Subcutaneous abdominal adipose tissue (tissue), 5 donors: ENCODE data around the gene C2CD3.
"Not testable (repeated sequence)": the region's sequence is repeated elsewhere in the genome, so short reads cannot be mapped to it uniquely, and the experiment has no call there.

Experiments used
- H3K27ac ChIP-seq: one replicate; pipeline ENCODE4 v1.7.0; 2013; ENCODE audit warnings: low read depth, mild to moderate bottlenecking, inconsistent platforms, low read length, moderate library complexity
- H3K27me3 ChIP-seq, 5 donors: one replicate each; pipeline ENCODE4 v1.7.0; 2013; ENCODE audit warnings: low read length in 5 of 5, inconsistent platforms in 1 of 5; ENCODE audit not compliant: control insufficient read depth in 5 of 5, insufficient read depth in 4 of 5
- H3K36me3 ChIP-seq, 5 donors: one replicate each; pipeline ENCODE4 v1.7.0; 2013; ENCODE audit warnings: low read length in 5 of 5; ENCODE audit not compliant: control insufficient read depth in 5 of 5, insufficient read depth in 5 of 5
- H3K4me1 ChIP-seq, 5 donors: one replicate each; pipeline ENCODE4 v1.7.0; 2013; ENCODE audit warnings: low read length in 5 of 5, mild to moderate bottlenecking in 3 of 5, moderate library complexity in 1 of 5; ENCODE audit not compliant: control insufficient read depth in 5 of 5, insufficient read depth in 5 of 5
- H3K4me3 ChIP-seq, 5 donors: one replicate each; pipeline ENCODE4 v1.7.0; 2013; ENCODE audit warnings: low read length in 5 of 5, low read depth in 1 of 5
- H3K9ac ChIP-seq, 5 donors: one replicate each; pipeline ENCODE4 v1.7.0; 2013; ENCODE audit warnings: low read length in 5 of 5, mild to moderate bottlenecking in 4 of 5, moderate library complexity in 3 of 5
- H3K9me3 ChIP-seq, 5 donors: one replicate each; pipeline ENCODE4 v1.7.0; 2013; ENCODE audit warnings: low read length in 5 of 5; ENCODE audit not compliant: control insufficient read depth in 5 of 5
- donor health status: healthy.
- donor health status: healthy.
- donor health status: healthy.
- donor health status: healthy.
- donor health status: healthy.

The C2CD3 gene

GRCh38 chr11:73989156-73989555, 181.6 kb downstream of the C2CD3 start:
- H3K9me3 ChIP-seq: no peaks in the 10 kb centered on the region
- no peaks in the 10 kb centered on the region for H3K27me3 ChIP-seq
- H3K4me3 ChIP-seq: no peak overlapping the region
- no peaks in the 10 kb centered on the region for H3K36me3 ChIP-seq
- H3K4me1 ChIP-seq: peaks cover 0 to 3% (median under 1%) of the 10 kb centered on the region in 5 donors
- H3K27ac ChIP-seq: no peak overlapping the region
- H3K9ac ChIP-seq: no peak overlapping the region

- H3K9me3 ChIP-seq: no peaks in the 10 kb centered on the region
- no peak overlapping the region for H3K27ac ChIP-seq
- no peak overlapping the region for H3K9ac ChIP-seq
- no peaks in the 10 kb centered on the region for H3K27me3 ChIP-seq
- H3K4me3 ChIP-seq: no peak overlapping the region
- H3K4me1 ChIP-seq: peaks cover 3 to 12% (median 10%) of the 10 kb centered on the region in 5 donors
- H3K36me3 ChIP-seq: no peaks in the 10 kb centered on the region
These were observed 182.6 kb downstream of the C2CD3 start for GRCh38 chr11:73988227-73988626.

GRCh38 chr11:73985661-73986060, 185.1 kb downstream of the C2CD3 start:
- H3K9me3 ChIP-seq, H3K36me3 ChIP-seq, H3K9ac ChIP-seq, H3K27me3 ChIP-seq, H3K27ac ChIP-seq, H3K4me3 ChIP-seq: not testable (repeated sequence)
- H3K4me1 ChIP-seq: peaks cover 3 to 34% (median 31%) of the 10 kb centered on the region in 5 donors

GRCh38 chr11:73983741-73984538, 186.9 kb downstream of the C2CD3 start:
- Histone ChIP-seq H3K9me3 (no peaks in the 10 kb centered on the region), H3K27ac (peak overlapping the region; percentile 82), H3K4me3 (peak overlapping the region; percentile 66 to 92 (median 88)), H3K4me1 (peaks cover 3 to 50% (median 34%) of the 10 kb centered on the region in 5 donors), H3K36me3 (peaks cover 0 to 13% (median 9%) of the 10 kb centered on the region in 5 donors), H3K27me3 (no peaks in the 10 kb centered on the region), H3K9ac (peak overlapping the region; percentile 38 to 81 (median 74))

GRCh38 chr11:73982990-73983740, 187.6 kb downstream of the C2CD3 start:
- H3K9ac ChIP-seq: peak overlapping the region; percentile 38 to 81 (median 75)
- H3K36me3 ChIP-seq: peaks cover 0 to 21% (median 17%) of the 10 kb centered on the region in 5 donors
- peaks cover 3 to 57% (median 40%) of the 10 kb centered on the region in 5 donors for H3K4me1 ChIP-seq
- H3K27ac ChIP-seq: peak overlapping the region; percentile 82
- H3K9me3 ChIP-seq: no peaks in the 10 kb centered on the region
- no peaks in the 10 kb centered on the region for H3K27me3 ChIP-seq
- peak overlapping the region; percentile 75 to 98 (median 89) for H3K4me3 ChIP-seq

GRCh38 chr11:73982595-73982989, 188.2 kb downstream of the C2CD3 start, which contains the start of gene UCP2:
TSS of gene UCP2 (minus strand) at chr11:73982843. CDS start at chr11:73978378, 4,465 bp downstream.
- H3K27ac ChIP-seq: peak within 1 kb of the TSS; percentile 82
- H3K36me3 ChIP-seq: peaks cover 0 to 26% (median 22%) of the 10 kb centered on the region in 5 donors
- H3K9me3 ChIP-seq: no peaks in the 10 kb centered on the region
- peak within 1 kb of the TSS; percentile 38 to 82 (median 79) for H3K9ac ChIP-seq
- H3K27me3 ChIP-seq: no peaks in the 10 kb centered on the region
- H3K4me1 ChIP-seq: peaks cover 3 to 63% (median 46%) of the 10 kb centered on the region in 5 donors
- peak within 1 kb of the TSS; percentile 75 to 98 (median 89) for H3K4me3 ChIP-seq

- H3K27me3 ChIP-seq: no peaks in the 10 kb centered on the region
- H3K9ac ChIP-seq: peak overlapping the region in 4 of 5 donors; percentile 70 to 82 (median 75)
- peaks cover 3 to 77% (median 54%) of the 10 kb centered on the region in 5 donors for H3K4me1 ChIP-seq
- peaks cover 0 to 37% (median 35%) of the 10 kb centered on the region in 5 donors for H3K36me3 ChIP-seq
- H3K27ac ChIP-seq: peak overlapping the region; percentile 76
- H3K4me3 ChIP-seq: peak overlapping the region; percentile 72 to 92 (median 88)
- no peaks in the 10 kb centered on the region for H3K9me3 ChIP-seq
These were observed 189.6 kb downstream of the C2CD3 start for GRCh38 chr11:73981051-73981805.

GRCh38 chr11:73980001-73980961, 190.5 kb downstream of the C2CD3 start:
- Histone ChIP-seq H3K36me3 (peaks cover 0 to 46% (median 40%) of the 10 kb centered on the region in 5 donors), H3K27me3 (no peaks in the 10 kb centered on the region), H3K27ac (no peak overlapping the region), H3K4me1 (peaks cover 3 to 81% (median 54%) of the 10 kb centered on the region in 5 donors), H3K4me3 (peak overlapping the region; percentile 72 to 92 (median 88)), H3K9ac (peak overlapping the region in 1 of 5 donors; percentile 31), H3K9me3 (no peaks in the 10 kb centered on the region)
